ENCODE measurements around the gene SYTL5. TPM values are rescaled to one million over a fixed set of nuclear protein-coding genes. Genes with fewer than 3 reads are reported as not detected.

Gene SYTL5
- total and polyA plus RNA-seq, 12 donors: 1.8 to 38.1 (median 11.8) TPM

DNA sequence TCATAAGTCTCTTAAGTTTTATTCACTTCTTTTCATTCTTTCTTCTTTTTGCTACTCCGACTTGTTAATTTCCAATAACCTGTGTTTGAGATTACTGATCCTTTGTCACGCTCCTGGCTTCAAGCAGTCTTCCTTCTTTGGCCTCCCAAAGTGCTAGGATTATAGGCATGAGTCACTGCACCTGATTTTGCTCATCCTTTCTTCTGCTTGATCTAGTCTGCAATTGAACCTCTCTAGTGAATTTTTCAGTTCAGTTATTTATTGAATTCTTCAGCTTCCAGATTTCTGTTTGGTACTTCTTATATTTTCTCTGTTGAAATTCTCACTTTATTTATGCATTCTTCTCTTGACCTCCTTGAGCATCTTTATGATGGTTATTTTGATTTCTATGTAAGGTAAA lies 38.6 kb upstream of the SYTL5 start:
- no peaks in the 10 kb centered on the region for H3K36me3 ChIP-seq (replicated peaks in 1 of 2)
- intact Hi-C loops (cut with DNase I): no loop called here
- WGBS, 4 donors: 77 to 93% (median 84%) methylated on average over 2 of the region's 2 CpGs

DNA sequence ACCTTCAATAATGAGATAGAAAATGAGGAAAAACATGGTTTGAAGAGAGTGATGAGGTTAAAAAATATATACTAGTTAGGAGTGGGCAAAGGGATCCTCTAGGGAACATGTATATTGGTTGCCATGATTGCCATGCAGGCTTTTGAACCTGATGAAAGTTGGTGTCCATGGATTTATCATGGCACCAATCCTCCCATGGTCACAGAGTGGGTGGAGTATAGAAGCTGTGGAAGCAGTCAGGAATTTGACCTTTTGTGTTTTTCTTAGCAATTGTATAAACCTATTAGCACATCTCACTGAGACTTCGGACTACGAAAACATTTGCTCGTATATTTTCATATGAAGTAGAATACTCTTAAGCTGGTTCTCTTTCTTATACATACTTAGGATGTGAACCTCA lies 30.9 kb upstream of the SYTL5 start:
- no peaks in the 10 kb centered on the region for H3K4me1 ChIP-seq (replicated peaks in 1 of 2)
- TF ChIP-seq, protein P1, sequence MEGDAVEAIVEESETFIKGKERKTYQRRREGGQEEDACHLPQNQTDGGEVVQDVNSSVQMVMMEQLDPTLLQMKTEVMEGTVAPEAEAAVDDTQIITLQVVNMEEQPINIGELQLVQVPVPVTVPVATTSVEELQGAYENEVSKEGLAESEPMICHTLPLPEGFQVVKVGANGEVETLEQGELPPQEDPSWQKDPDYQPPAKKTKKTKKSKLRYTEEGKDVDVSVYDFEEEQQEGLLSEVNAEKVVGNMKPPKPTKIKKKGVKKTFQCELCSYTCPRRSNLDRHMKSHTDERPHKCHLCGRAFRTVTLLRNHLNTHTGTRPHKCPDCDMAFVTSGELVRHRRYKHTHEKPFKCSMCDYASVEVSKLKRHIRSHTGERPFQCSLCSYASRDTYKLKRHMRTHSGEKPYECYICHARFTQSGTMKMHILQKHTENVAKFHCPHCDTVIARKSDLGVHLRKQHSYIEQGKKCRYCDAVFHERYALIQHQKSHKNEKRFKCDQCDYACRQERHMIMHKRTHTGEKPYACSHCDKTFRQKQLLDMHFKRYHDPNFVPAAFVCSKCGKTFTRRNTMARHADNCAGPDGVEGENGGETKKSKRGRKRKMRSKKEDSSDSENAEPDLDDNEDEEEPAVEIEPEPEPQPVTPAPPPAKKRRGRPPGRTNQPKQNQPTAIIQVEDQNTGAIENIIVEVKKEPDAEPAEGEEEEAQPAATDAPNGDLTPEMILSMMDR (IDR thresholded peaks at IDR 0.05): no peak
- TF ChIP-seq POLR2A (IDR thresholded peaks at IDR 0.05): no peak
- H3K27me3 ChIP-seq: peaks cover 10% of the 10 kb centered on the region
- intact Hi-C loops (cut with DNase I): no loop called here
- no peaks in the 10 kb centered on the region for H3K36me3 ChIP-seq (replicated peaks in 1 of 2)
- DNase-seq: no peak
- H3K4me3 ChIP-seq: no peak overlapping the region
- no peak overlapping the region for H3K27ac ChIP-seq
- peaks cover 0 to 3% (median 0%) of the 10 kb centered on the region in 3 donors for H3K9me3 ChIP-seq (replicated peaks in 1 of 3)
- WGBS, 4 donors: 81 to 100% (median 95%) methylated on average over 3 of the region's 3 CpGs

More for the DNA sequence above, 38.6 kb upstream of the SYTL5 start:
- Histone ChIP-seq H3K4me3 (no peak overlapping the region), H3K4me1 (replicated peaks in 1 of 2) (no peaks in the 10 kb centered on the region), H3K9me3 (replicated peaks in 1 of 3) (peaks cover 0 to 3% (median 0%) of the 10 kb centered on the region in 3 donors), H3K27me3 (peaks cover 13% of the 10 kb centered on the region), H3K27ac (no peak overlapping the region)
- TF ChIP-seq, protein P1 (IDR thresholded peaks at IDR 0.05): no peak
- TF ChIP-seq POLR2A (IDR thresholded peaks at IDR 0.05): no peak
- no peak for DNase-seq

DNA sequence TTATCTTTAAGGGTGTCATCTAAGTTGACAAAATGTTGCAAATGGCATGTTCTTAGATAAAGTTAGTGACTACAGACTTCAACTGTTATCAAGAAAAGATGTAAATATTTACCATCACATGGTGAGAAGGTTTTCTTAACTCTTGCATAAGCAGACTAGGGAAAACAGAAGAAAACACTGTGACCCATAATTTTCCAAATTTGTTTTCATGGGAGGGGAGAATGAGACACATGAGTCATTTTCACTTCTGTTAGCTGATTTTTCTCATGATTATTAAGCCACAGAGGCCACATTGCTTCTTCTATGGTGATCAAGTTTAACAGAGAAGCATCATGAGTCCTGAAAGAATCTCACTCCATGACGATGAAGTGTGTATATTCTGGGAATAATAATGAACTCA lies 30.2 kb upstream of the SYTL5 start:
- Histone ChIP-seq H3K27ac (no peak overlapping the region), H3K4me3 (no peak overlapping the region), H3K4me1 (replicated peaks in 1 of 2) (no peaks in the 10 kb centered on the region), H3K36me3 (replicated peaks in 1 of 2) (no peaks in the 10 kb centered on the region), H3K27me3 (peaks cover 3% of the 10 kb centered on the region), H3K9me3 (replicated peaks in 1 of 3) (peaks cover 0 to under 1% (median 0%) of the 10 kb centered on the region in 3 donors)
- WGBS, 4 donors: 61 to 80% (median 64%) methylated on average over 1 of the region's 1 CpG
- intact Hi-C loops (cut with DNase I): no loop called here
- TF ChIP-seq, protein P1 (IDR thresholded peaks at IDR 0.05): no peak
- DNase-seq: no peak

DNA sequence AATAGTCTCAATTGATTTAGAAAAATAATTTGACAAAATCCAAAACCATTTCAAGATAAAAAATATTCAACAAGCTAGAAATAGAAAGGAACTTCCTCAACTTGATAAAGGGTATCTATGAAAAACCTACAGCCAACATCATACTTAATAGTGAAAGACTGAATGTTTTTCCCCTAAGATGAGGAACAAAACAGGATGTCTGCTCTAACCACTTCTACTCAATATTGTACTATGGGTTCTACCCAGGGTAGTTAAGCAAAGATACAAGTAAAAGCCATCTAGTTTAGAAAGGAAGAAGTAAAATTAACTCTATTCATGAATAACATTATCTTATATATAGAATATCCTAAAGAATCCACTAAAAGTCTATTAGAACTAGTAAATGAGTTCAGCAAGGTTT lies 21.5 kb upstream of the SYTL5 start:
- no peak for DNase-seq
- intact Hi-C loops (cut with DNase I): no loop called here
- Histone ChIP-seq H3K4me3 (no peak overlapping the region), H3K36me3 (replicated peaks in 1 of 2) (no peaks in the 10 kb centered on the region), H3K4me1 (replicated peaks in 1 of 2) (no peaks in the 10 kb centered on the region), H3K9me3 (replicated peaks in 1 of 3) (peaks cover 0 to 3% (median 0%) of the 10 kb centered on the region in 3 donors), H3K27me3 (no peaks in the 10 kb centered on the region), H3K27ac (no peak overlapping the region)
- TF ChIP-seq, protein P1 (IDR thresholded peaks at IDR 0.05): no peak
- TF ChIP-seq POLR2A (IDR thresholded peaks at IDR 0.05): no peak

All from adrenal gland (tissue), 12 donors.